AG09319 (cell line): ENCODE results near the gene CUX1.

Source experiments
- DNase-seq: peaks from one replicate; pipeline ENCODE4 v3.0.0-alpha.2; 2010; ENCODE audit warnings: low read depth; ENCODE audit errors: extremely low read depth
- CTCF ChIP-seq: IDR thresholded peaks from 2 replicates; pipeline ENCODE4 v1.5.1; 2011; ENCODE audit warnings: low read depth, mild to moderate bottlenecking, inconsistent platforms, low read length, moderate library complexity

The CUX1 gene

GRCh38 chr7:102303669-102304422 is 486.4 kb downstream of the CUX1 start:
- TF ChIP-seq CTCF, result no peak
- DNase-seq, result no peak

GRCh38 chr7:102304668-102305067 is 487.2 kb downstream of the CUX1 start:
- DNase-seq, result no peak
- no peak for TF ChIP-seq CTCF

DNA sequence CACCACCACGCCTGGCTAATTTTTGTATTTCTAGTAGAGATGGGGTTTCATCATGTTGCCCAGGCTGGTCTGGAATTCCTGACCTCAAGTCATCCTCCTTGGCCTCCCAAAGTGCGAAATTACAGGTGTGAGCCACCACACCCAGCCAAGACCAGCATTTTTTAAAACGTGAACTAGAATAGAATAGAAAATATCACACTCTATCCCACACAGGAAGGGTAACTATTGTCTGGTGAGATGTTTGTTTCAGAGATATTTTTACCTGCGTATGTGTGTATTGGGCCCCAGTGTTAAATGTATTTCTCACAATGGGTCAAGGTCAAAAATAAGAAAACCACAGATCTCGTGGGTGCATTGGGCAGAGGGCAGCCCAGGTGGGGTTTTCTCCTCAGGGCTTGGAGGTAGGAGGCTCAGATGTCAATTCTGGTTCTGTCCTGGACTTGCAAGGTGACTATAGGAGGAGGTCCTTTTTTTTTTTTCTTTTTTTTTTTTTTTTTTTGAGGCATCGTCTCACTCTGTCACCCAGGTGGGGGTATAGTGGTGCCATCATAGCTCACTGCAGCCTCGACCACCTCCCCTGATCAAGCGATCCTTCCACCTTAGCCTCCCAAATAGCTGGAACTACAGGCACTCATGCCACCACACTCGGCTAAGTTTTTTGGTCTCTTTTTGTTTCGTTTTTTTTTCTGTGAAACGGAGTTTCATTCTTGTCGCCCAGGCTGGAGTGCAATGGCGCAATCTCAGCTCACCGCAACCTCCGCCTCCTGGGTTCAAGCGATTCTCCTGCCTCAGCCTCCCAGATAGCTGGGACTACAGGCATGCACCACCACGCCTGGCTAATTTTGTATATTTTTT is 488.2 kb downstream of the CUX1 start:
- no peak for TF ChIP-seq CTCF
- DNase-seq, result no peak

GRCh38 chr7:102306916-102307677 is 489.7 kb downstream of the CUX1 start:
- no peak for TF ChIP-seq CTCF
- DNase-seq, result no peak

GRCh38 chr7:102310414-102310815 is 493.0 kb downstream of the CUX1 start:
- no peak for TF ChIP-seq CTCF
- DNase-seq, result no peak

- no peak for DNase-seq
- no peak for TF ChIP-seq CTCF
Measured at GRCh38 chr7:102312317-102312716, 494.9 kb downstream of the CUX1 start.
